Thoracic aorta (tissue), 2 donors: ENCODE results near the gene CAMK2A. TPM values are rescaled to one million over a fixed set of nuclear protein-coding genes. Genes with fewer than 3 reads are reported as not detected.

Experiments
- ATAC-seq: fragments of 150-250 bp; one replicate; pipeline ENCODE4 v1.8.0; 2017; ENCODE audit warnings: low read depth; ENCODE audit not compliant: insufficient number of reproducible peaks, low FRiP score
- DNase-seq: peaks from one replicate; pipeline ENCODE4 v3.0.0-alpha.2; 2020; ENCODE audit warnings: low spot score
- H3K27ac ChIP-seq, 2 donors: fragments of 200-600 bp; sonication (generic); 1 replicate in 1 of 2; 2 replicates in 1 of 2; pipeline ENCODE4 v1.5.1; 2016; ENCODE audit warnings: mild to moderate bottlenecking in 2 of 2, moderate library complexity in 2 of 2
- H3K27me3 ChIP-seq: fragments of 200-600 bp; sonication (generic); replicated peaks from 2 replicates; pipeline ENCODE4 v1.6.0; 2016; ENCODE audit warnings: mild to moderate bottlenecking; ENCODE audit not compliant: insufficient read depth
- H3K36me3 ChIP-seq: fragments of 200-600 bp; sonication (generic); one replicate; pipeline ENCODE4 v1.5.1; 2016
- H3K4me1 ChIP-seq, 2 donors: fragments of 200-600 bp; sonication (generic); 1 replicate in 1 of 2; 2 replicates in 1 of 2; pipeline versions ENCODE4 v1.5.1 to v1.6.0; 2016; ENCODE audit warnings: low read depth in 2 of 2, mild to moderate bottlenecking in 1 of 2; ENCODE audit not compliant: control insufficient read depth in 1 of 2
- H3K4me3 ChIP-seq: fragments of 200-600 bp; sonication (generic); 2 replicates; pipeline ENCODE4 v1.5.1; 2016; ENCODE audit warnings: mild to moderate bottlenecking
- H3K9me3 ChIP-seq: fragments of 200-600 bp; sonication (generic); 2 replicates; pipeline ENCODE4 v1.5.1; 2016
- CTCF ChIP-seq: fragments of 200-600 bp; sonication (generic); IDR thresholded peaks from one replicate; pipeline ENCODE4 v1.5.1; 2019; ENCODE audit warnings: antibody characterized with exemption
- total RNA-seq, 2 donors: library from RNA; depleted of rRNA; stranded (reverse); fragments of >200 nt; gene quantifications; one replicate each; pipeline versions ENCODE4 v1.1.0 to v1.2.3, GENCODE V29; 2016

The CAMK2A gene
- total RNA-seq, 2 donors from 2014 or later: 0.35 TPM; not detected in 1

GRCh38 chr5:150297236-150297890 is 7.8 kb upstream of the CAMK2A start:
- Histone ChIP-seq H3K27me3 (no peaks in the 10 kb centered on the region), H3K4me3 (no peak overlapping the region), H3K4me1 (peaks cover 0 to 10% of the 10 kb centered on the region in 2 donors), H3K36me3 (no peaks in the 10 kb centered on the region), H3K9me3 (no peaks in the 10 kb centered on the region), H3K27ac (no peak overlapping the region)
- ATAC-seq (no peak), DNase-seq (no peak)
- TF ChIP-seq CTCF: no peak

GRCh38 chr5:150296496-150296895 is 6.9 kb upstream of the CAMK2A start:
- H3K9me3 ChIP-seq: no peaks in the 10 kb centered on the region
- DNase-seq: no peak
- no peak overlapping the region for H3K4me3 ChIP-seq
- H3K27me3 ChIP-seq: no peaks in the 10 kb centered on the region
- TF ChIP-seq CTCF: no peak
- ATAC-seq: no peak
- peaks cover 0 to under 1% of the 10 kb centered on the region in 2 donors for H3K4me1 ChIP-seq
- no peaks in the 10 kb centered on the region for H3K36me3 ChIP-seq
- H3K27ac ChIP-seq: no peak overlapping the region

DNA sequence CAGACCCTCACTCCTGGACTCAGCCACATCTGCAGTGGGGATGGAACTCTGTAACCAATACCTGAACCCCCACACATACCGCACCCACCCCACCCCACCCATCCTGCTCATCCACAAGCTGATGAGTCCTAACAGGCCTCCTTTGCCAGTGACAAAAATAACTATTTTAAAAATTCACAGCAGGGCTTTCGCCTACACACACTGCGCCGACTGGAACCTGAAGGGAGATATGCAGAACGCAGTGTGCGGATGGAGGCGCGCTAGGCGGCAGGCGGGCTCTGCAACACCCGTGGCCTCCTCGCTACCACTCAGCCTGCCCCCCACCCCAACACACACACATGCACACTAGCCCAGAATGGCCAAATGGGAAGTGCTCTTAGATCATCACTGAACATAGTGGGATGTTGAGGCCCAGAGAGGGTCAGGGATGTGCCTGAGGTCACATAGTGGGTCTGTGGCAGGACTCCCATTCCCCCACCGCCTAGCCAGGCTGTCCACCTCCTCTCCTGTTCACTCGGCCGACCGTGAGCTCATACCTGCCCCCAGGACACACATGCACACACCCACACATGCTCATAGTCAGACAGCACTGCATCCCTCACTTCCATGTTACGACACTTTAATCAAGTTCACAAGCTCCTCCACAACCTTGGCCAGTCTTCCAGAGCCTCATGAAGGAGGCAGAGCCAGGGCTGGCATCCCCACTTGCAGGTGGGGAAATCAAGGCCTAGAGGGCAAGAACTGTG is 6.3 kb upstream of the CAMK2A start:
- no peak for DNase-seq
- no peaks in the 10 kb centered on the region for H3K36me3 ChIP-seq
- ATAC-seq: no peak
- H3K4me1 ChIP-seq: no peaks in the 10 kb centered on the region
- H3K27ac ChIP-seq: no peak overlapping the region
- H3K27me3 ChIP-seq: no peaks in the 10 kb centered on the region
- no peaks in the 10 kb centered on the region for H3K9me3 ChIP-seq
- TF ChIP-seq CTCF: no peak
- H3K4me3 ChIP-seq: no peak overlapping the region

DNA sequence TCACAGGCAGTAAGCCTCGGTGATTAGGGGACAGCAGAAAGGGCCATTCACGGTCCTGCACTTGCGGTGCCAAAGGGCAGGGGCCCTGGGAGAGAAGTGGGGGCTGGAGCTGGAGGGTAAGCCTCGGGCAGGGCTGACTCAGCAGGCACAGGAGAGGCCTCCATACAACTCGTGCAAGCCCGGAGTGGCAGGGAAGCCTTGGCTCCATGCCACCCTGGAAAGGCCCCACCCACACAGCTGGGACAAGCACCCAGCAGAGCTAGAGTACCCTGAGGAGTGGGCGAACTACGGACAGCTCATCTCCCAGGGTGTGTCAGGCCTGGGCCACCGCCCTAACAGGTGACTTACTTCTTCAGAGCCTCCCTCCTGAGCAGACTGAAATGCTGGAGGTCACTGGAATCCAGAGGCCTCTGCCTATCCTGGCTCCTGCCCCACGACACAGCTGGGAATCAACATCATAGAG is 5.6 kb upstream of the CAMK2A start:
- H3K27me3 ChIP-seq: no peaks in the 10 kb centered on the region
- H3K4me3 ChIP-seq: no peak overlapping the region
- no peak for DNase-seq
- no peak overlapping the region for H3K27ac ChIP-seq
- no peaks in the 10 kb centered on the region for H3K4me1 ChIP-seq
- no peaks in the 10 kb centered on the region for H3K36me3 ChIP-seq
- no peak for ATAC-seq
- no peaks in the 10 kb centered on the region for H3K9me3 ChIP-seq
- TF ChIP-seq CTCF: no peak

DNA sequence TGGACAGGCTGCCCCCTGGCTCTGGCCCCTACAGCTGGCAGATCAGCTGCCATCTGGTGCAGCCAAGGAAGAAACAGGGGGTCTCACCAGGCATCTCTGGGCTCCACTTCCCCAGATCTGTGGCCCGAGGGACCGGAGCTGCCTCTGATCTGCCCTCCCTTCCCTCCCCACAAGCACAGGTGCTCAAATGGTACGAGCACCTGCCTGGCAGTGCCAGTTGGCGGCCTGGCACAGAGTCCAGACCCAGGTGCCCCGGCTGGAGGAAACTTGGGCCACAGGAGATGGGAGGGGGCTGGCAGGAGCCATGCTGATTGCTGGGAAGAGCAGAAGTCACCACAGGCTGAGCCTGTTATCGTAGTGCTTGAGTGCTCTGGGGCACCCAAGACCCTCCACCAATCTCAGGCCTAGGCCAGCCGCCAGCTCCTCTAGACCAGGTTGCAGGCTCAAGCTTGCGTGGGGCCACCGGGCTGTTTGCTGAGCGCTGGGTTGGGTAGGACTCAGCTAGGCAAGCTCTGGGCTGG is 5.0 kb upstream of the CAMK2A start:
- H3K36me3 ChIP-seq: no peaks in the 10 kb centered on the region
- no peak for TF ChIP-seq CTCF
- H3K27me3 ChIP-seq: no peaks in the 10 kb centered on the region
- no peak overlapping the region for H3K4me3 ChIP-seq
- H3K9me3 ChIP-seq: no peaks in the 10 kb centered on the region
- ATAC-seq: no peak
- H3K27ac ChIP-seq: no peak overlapping the region
- no peak for DNase-seq
- no peaks in the 10 kb centered on the region for H3K4me1 ChIP-seq
